Activated T-cell treated with anti-CD3 and anti-CD28 coated beads for 24 hours (primary cell): ENCODE results near the gene ARID4B.
"Not testable (repeated sequence)": the region's sequence is repeated elsewhere in the genome, so short reads cannot be mapped to it uniquely, and the experiment has no call there.

Source experiments
- DNase-seq: peaks from one replicate; pipeline ENCODE4 v3.0.0-alpha.2; 2020; ENCODE audit warnings: low read depth

ARID4B gene

DNA sequence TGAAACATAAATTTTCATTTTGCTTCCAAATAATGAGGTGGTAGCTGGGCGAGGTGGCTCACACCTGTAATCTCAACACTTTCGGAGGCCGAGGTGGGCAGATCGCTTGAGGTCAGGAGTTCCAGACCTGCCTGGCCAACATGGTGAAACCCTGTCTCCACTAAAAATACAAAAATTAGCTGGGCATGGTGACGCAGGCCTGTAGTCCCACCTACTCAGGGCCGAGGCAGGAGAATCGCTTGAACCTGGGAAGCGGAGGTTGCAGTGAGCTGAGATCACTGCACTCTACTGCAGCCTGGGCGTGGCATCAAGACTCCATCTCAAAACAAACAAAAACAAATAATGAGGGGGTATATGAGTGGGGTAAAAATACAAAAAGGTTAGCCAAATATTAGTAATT lies 168.0 kb downstream of the ARID4B start:
- DNase-seq: not testable (repeated sequence)

DNA sequence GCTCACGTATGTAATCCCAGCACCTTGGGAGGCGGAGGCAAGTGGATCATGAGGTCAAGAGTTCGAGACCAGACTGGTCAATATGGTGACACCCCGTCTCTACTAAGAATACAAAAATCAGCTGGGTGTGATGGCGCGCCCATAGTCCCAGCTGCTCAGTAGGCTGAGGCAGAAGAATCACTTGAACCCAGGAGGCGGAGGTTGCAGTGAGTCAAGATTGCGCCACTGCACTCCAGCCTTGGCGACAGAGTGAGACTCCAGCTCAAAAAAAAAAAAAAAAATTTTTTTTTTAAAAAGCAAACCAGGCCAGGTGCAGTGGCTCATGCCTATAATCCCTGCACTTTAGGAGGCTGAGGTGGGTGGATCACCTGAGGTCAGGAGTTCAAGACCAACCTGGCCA lies 168.7 kb downstream of the ARID4B start:
- not testable (repeated sequence) for DNase-seq

DNA sequence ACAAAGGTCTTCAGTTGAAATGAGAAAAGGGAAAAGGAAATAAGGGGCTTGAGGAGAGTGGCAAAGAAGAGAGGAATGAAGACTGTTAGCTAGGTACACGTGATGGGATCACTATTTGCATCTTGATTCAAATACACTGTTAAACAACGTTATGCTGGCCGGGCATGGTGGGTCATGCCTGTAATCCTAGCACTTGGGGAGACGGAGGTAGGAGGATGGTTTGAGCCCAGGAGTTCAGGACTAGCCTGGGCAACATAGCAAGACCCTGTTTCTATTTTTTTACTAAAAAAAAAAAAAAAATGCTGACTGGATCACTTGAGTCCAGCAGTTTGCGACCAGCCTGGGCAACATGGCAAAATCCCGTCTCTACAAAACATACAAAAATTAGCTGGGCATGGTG lies 169.3 kb downstream of the ARID4B start:
- DNase-seq: no peak

DNA sequence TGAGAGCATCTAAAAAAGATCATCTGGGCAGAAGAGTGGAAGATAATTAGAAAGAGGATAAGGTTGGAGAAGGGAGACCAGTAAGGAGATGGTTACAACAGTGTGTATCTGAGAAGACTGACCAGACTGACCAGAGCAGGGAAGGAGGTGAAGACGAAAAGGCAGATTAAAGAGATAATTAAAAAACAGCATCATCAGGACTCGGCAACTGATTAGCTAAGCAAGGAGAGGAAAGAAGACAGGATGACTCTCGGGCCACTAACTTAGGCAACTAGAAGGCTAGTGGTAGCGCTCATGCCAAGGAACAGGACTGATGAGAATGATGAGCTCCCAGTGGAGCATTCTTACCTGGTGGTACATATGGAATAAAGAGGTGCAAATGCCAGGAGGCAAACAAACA lies 170.8 kb downstream of the ARID4B start:
- no peak for DNase-seq

DNA sequence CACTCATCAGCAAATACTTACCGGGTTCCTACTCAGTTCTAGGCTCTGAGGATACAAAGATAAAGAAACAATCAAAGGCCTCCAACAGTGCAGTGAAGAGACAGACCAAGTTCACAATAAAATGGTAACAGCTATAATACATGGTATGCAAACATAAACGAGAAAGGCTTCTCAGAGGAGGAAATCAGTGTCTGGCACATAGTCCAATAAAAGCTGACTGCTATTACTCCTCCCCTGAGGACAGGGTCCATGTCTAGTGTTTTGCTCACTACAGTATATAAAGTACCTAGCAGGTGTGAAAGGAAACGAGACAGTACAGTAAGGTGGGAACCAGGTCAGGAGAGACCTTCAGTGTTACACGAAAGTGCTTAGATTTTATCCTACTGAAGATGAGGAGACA lies 171.2 kb downstream of the ARID4B start:
- no peak for DNase-seq

DNA sequence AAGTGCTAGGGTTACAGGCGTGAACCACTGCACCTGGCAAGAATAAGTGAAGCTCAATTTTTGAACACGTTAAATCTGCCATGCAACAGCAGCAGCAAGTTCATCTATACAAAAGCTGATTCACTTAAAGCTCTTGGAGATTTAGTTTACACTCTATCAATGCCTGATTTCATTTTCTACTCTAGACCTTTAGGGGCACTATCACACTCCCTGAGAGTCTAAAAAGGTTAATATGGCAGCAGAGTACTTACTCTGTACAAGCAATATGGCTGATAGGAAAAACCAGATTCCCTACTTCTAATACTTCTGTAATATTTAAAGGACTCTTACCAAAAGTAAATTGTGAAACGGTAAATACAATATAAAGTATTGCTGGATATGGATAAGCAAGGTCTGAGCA lies 171.7 kb downstream of the ARID4B start:
- DNase-seq: no peak

DNA sequence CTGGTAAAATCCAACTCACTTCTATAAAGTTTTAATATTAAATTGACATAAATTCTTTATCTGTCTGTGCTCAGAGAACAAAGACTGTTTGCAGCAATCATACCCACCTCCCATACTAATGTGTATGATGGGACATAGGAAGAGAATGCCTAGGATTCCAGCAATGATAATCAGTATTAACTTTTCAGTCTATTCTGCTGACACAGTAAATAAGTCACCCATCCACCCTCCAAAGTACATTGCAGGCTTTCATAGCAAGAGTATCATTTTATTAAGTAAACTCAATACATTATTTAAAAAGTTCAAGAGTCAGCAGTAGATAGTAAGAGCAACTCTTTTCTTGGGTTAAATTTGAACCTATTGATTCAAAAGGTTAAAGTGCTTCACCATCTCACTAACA lies 175.7 kb downstream of the ARID4B start:
- DNase-seq: no peak

DNA sequence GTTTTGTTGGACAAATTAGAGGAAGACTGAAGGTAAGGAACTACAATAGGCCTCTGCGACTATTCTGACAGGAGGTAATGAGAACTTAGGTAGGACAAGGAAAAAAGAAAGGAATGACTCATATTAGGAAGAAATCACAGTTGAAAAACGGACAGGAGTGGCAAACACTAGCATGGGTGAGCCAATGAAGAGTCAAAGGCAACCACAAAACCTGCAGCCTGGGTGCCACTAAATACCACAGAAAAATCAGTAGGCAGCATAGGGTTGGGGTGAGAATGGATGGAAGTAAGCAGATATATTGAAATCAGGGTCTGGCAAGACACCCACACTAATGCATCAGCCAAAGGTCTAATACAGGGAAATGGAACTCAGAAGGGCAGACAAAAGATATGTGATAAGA lies 176.9 kb downstream of the ARID4B start:
- DNase-seq: no peak

DNA sequence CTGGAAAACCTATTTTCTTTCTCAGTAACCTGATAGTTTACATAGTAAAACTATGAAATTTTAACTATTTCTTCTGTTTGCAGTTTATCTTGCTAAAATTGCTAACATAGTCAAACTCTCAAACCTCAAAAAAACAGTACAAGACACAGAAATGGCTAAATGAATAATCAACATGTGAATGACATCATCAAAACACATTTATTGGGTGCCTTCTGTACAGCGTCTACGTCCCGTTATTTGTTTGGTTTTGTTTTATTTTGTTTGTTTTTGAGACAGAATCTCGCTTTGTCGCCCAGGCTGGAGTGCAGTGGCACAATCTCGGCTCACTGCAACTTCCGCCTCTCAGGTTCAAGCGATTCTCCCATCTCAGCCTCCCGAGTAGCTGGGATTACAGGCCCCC lies 178.2 kb downstream of the ARID4B start:
- DNase-seq: no peak

DNA sequence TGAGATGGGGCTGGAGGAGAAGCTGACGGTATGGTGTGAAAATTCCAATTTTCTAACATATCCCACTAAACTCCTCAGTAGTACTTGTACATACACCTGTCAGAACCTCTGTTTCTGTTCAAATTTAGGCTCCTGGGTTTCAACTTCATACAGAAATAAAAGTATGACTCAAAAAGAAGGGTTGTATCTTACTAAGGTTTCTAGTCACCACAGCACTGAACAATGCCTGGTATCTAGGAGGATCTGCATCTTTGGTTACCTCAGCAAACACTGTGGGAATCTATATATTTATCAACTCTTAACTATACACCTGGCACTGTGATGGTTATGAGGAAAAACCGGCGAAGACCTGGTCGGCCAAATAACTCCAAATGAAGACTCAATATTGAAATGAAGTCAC lies 180.7 kb downstream of the ARID4B start:
- DNase-seq: no peak

DNA sequence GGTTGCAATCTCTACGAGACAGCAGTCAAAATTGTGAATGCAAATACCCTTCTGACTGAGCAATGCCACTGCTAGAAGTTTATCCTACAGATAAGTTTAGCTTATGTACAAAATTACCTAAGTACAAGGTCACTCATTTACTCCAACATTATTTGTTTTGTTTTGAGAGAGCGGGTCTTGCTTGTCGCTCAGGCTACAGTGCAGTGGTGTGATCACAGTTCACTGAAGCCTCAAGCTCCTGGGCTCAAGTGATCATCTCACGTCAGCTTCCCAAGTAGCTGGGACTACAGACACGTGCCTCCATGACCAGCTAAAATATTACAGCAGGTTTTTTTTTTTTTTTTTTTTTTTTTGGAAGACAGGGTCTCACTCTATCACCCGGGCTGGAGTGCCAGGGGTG lies 182.3 kb downstream of the ARID4B start:
- no peak for DNase-seq

DNA sequence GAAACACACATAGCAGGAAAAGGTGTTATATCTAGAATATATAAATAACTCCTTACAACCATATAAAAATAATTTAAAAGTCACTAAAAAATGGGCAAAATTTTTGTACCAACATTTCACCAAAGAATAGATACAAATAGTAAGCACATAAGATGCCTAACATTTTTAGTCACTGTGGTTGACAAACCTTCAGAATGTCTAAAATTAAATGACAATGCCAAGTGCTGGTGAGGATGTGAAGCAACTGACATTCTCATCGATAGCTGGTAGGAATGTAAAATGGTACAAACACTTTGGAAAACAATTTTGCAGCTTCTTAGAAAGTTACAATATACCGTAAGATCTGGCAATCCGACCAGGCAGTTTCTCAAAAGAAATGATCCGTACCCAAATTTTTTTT lies 185.0 kb downstream of the ARID4B start:
- no peak for DNase-seq

DNA sequence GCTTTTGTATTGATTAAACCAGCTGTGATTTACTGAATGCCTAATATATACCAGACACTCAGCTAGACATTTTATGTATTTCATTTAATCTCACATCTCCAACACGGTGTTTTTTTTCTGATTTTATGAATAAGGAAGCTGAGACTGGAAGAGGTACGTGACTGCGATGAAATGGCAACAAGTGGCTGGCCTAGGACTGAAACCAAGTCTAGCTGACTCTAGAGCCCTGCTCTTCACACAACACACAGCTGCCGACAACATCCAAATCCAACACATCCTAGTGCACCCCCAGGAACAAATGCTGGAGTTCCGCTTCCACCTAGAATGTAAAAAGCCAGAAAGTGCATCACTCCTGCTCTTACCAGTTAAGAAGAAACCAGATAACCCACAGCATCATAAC lies 188.7 kb downstream of the ARID4B start:
- no peak for DNase-seq

DNA sequence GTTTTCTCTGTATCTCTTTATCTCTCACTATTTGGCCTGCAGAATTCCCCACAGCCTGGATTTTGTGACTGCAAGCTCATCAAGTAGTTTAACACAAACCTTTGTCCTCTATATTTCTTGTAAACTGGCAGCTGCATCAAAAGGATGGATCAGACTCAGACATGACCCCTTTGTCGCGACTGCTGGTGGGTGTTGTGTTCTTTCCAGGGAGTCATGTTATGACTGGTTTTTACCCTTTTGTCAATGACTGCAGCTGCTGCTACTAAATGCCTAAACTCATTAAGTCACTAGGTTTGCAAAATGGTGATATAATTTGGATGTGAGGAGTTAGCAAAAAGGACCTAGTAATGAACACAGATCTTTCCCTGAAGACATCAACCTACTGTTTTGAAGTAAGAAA lies 189.2 kb downstream of the ARID4B start:
- DNase-seq: peak; percentile 20

DNA sequence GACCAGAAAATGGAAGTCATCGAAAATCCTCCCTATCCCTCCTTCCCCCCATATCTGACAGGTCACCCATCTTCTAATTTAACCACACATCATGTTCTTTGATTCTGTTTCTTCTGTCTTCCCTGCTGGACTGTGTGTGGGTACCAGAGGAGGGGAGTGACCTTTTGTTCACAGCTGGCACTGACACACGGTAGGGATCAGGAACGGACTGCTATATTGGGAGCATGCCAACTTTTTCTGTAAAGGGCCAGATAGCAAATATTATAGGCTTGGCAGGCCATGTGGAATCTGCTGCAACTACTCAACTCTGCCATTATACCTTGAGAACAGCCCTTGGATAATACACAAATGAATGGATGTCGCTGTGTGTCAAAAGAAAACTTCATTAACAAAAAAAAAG lies 191.9 kb downstream of the ARID4B start:
- no peak for DNase-seq

DNA sequence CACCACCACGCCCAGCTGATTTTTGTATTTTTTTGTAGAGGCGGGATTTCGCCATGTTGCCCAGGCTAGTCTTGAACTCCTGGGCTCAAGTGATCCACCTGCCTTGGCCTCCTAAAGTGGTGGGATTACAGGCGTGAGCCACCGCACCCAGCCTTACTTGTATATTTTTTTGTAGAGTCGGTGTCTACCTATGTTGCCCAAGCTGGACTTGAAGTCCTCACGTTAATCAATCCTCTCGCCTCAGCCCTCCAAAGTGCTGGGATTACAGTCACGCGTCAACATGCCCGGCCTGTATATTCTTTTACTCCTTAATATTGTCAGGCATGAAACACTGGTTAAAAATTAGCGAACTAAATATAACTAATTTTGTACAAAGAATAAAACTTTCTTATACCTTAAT lies 193.8 kb downstream of the ARID4B start:
- DNase-seq: no peak

DNA sequence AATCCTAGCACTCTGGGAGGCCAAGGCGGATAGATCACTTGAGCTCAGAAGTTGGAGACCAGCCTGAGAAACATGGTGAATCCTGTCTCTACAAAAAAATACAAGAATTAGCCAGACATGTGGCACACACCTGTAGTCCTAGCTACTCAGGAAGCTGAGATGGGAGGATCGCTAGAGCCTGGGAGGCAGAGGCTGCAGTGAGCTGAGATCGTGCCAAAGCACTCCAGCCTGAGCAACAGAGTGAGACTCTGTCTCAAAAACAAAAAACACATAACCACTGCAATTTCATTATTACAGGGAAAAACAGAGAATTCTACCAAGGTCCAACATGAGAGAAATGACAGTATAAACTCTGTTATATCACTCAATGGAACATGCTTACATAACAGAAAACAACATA lies 194.9 kb downstream of the ARID4B start:
- no peak for DNase-seq

DNA sequence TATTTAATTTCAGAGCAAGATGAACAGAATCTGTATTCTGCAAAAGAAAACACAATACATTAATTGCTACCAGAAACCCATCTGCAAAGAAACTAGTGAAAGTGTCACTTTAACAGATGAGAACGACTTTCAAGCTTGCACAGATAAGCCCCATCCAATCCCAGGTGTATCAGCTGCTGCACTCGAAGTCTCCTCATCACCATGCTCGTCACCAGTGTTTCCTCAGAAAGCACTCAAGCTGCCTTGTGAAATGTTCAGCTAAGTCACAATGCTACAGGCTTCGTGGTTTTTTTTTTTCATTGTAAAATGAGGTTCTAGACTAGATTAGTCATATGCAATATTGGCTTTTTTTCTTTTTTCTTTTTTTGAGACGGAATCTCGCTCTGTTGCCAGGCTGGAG lies 196.0 kb downstream of the ARID4B start:
- DNase-seq: no peak

DNA sequence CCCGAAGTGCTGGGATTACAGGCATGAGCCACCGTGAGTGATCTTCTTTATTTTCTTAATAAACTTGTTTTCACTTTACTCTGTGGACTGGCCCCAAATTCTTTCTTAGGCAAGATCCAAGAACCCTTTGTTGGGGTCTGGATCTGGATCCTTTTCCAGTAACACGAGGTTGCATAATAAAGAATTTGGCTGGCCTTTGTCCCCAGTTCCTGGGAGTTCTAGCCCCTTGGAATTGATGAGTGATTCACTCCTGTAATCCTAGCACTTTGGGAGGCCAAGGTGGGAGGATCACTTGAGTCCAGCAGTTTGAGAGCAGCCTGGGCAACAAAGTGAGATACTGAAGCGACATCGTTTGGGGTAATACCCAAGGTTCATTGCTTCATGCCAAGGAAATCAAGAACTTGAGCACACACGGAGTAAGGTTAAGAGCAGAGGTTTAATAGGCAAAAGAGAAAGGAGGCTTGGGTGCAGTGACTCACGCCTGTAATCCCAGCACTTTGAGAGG lies 197.2 kb downstream of the ARID4B start:
- no peak for DNase-seq

DNA sequence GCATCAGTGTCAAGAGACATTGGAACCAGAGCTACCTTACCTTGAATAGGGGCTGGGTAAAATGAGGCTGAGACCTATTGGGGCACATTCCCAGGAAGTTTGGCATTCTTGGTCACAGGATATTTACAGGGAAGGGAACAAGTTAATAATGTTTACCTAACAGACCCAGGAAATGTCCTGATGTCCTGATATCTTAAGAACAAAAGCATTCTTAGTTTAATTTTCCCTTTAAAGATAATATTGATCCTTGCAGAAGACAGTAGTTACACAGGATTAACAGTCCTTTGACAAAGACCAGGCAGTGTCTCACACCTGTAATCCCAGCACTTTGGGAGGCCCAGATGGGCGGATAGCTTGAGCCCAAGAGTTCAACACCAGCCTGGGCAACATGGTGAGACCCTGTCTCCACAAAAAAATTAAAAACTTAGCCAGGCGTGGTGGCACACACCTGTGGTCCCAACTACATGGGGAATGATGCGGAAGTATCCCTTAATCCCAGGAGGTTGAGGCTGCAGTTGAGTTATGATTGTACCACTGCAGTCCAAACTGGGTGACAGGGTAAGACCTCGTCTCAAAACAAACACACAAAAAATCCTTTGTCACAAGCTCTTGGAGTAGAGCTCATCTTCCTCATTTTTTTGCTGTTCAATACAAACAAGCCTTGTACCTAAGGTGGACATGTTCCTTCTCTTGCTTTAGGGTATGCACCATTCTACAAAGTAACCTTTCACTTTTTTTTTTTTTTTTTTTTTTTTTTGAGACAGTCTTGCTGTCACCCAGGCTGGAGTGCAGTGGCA lies 198.0 kb downstream of the ARID4B start:
- DNase-seq: no peak

DNA sequence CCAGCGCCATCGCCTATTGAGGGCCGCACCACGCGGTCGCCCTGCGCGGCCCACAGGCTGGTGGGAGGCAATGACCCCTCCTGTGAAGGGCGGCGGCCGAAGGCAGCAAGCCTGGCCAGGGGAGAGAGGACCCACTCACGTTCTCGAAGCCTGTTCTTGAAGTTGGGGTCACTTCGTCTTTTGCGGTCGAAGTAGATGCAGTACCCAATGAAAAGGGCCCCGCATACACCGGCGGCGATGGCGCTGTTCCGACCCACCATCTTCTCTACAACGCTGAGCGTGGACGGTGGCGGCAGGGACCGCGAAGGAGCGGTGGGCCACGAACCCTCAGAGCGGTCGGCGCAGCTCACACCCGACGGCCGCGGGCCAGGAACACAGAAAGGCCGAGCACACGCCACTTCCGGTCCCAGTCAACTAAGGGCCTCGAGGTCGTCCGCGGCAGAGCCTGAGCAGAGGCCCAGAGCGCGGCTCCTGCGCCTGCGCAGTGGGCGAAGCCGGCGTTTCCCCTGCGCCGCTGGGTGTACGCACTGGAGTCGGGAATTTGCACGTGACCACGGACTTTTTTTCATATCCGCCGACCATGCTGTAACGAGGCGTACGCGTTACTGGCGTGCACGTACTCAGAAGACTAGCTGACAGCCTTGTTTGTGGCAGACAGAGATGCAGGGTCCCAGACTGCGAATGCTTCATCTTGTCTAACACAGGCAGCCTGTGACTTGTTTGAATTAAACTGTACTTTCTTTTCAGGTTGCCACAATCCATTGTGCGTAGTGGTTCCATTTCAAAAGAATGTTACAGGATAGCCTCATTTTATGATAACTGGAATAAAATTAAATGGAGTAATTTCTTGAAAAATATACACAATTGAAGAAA lies 199.3 kb downstream of the ARID4B start, which contains the start of gene TOMM20:
Gene TOMM20, minus strand, starts transcription at position 382 of the 873 bp plus-strand sequence. Its CDS starts 122 bp downstream, at position 260.
- peak; percentile 94 for DNase-seq

DNA sequence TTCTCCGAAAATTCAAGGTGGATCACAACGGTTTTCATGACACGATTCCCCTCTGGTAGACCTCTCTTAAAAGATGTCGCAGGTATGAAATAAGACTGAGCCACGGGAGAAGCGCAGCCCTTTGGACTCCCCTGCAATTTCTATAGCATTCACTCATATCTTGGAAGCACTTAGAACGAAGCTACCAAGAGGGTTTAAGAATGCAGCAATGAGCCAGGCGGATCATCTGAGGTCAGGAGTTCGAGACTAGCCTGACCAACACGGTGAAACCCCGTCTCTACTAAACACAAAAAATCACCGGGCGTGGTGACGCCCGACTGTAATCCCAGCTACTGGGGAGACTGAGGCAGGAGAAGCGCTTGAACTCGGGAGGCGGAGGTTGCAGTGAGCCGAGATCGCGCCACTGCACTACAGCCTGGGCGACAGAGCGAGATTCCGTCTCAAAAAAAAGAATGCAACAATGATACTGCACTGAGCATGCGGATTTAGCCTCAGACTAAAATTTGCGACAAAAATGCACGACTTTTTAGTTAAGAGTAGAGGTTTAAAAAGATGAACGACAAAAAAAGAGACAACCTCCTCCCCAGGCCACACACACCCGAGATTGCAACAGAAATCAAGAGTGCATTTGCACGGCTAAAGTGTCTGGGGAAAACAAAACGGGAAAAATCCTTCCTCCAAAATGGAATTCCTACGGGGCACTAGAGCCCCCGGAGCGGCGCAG lies 200.1 kb downstream of the ARID4B start:
- DNase-seq: no peak
